LoVo (cell line): ENCODE data around the gene EPN1.
A peak's percentile ranks its signal among the peaks of the same experiment; 100 is the strongest.

Source experiments
- DNase-seq: peaks from one replicate; pipeline ENCODE4 v3.0.0-alpha.2; 2016; ENCODE audit warnings: low spot score

Gene EPN1

GRCh38 chr19:55646889-55647731 lies 27.9 kb upstream of the EPN1 start:
- no peak for DNase-seq

- DNase-seq = peak; percentile 58
These were observed 27.1 kb upstream of the EPN1 start, which contains the start of gene CCDC106 for GRCh38 chr19:55647732-55648584. CCDC106 (plus strand) TSS chr19:55648212; CDS start chr19:55649047, 835 bp downstream.

GRCh38 chr19:55648585-55649267 lies 26.3 kb upstream of the EPN1 start:
- no peak for DNase-seq

DNA sequence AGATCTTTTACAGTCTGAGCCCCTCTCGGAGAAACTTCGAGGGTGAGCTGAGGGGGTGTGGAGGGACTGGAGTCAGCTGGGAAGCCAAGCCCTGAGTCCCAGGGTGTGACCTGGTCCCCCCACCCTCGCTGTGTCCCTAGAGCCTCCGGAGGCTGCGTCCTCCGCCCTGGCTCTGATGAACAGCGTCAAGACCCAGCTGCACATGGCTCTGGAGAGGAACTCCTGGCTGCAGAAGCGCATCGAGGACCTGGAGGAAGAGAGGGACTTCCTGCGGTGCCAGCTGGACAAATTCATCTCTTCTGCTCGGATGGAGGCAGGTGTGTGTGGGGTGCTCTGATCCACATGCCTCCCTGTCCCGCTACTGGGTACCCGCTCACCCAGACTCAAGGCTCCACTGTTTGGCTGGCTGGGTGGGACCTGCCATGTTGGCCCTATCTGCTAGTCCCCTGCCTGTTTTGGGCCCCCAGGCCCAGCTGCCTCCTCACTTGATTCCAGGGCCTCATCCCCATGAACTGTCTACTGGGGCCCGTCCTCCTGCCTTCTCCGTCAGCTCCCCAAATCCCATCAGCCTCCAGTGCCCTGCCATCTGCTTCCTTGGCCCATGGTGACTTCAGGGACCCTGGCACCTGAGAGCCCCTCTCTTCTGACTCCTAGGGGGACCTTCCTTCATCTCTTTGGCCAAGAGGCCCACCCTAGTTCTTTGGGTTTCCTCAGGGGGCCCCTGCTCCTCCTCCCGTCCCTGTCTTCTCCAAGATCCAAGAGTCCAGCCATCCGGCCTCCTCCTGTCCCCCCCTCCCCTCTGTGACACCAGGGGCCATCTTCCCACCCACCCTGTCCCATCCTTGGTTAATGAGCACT lies 25.5 kb upstream of the EPN1 start:
- no peak for DNase-seq

GRCh38 chr19:55650126-55650557 lies 24.9 kb upstream of the EPN1 start:
- no peak for DNase-seq

GRCh38 chr19:55650602-55651230 lies 24.3 kb upstream of the EPN1 start:
- no peak for DNase-seq

GRCh38 chr19:55651236-55651635 lies 23.8 kb upstream of the EPN1 start:
- DNase-seq = no peak

DNA sequence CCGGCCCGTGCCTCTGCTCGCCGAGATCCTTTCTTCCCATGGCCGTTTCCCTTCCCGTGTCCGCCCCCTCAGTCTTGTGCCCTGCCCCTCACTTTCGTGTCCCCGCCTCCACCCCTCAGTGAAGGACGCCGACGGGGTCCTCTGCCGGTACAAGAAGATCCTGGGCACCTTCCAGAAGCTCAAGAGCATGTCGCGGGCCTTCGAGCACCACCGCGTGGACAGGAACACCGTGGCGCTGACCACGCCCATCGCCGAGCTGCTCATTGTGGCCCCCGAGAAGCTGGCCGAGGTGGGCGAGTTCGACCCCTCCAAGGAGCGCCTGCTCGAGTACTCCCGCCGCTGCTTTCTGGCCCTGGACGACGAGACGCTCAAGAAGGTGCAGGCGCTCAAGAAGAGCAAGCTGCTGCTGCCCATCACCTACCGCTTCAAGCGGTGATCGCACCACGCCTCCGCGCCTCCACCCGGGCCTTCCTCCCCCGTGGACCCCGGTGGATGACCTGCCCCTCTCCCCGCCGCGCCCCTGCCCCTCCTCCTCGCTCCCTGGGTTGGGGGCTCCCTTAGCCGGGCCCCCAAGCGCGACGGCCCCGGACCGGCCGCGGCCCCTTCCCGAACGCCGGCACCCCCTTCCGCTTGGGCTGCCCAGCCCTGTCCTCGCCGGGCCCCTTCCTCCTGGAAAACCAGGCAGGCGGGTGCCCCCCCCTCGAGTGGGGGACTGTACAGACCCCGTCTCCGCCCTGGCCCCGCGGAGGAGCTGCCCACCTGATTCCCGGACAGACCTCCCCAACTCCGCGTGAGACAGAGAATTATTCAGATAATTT lies 22.5 kb upstream of the EPN1 start:
- no peak for DNase-seq

GRCh38 chr19:55653651-55654322 lies 21.2 kb upstream of the EPN1 start:
- peak; percentile 99 for DNase-seq

DNA sequence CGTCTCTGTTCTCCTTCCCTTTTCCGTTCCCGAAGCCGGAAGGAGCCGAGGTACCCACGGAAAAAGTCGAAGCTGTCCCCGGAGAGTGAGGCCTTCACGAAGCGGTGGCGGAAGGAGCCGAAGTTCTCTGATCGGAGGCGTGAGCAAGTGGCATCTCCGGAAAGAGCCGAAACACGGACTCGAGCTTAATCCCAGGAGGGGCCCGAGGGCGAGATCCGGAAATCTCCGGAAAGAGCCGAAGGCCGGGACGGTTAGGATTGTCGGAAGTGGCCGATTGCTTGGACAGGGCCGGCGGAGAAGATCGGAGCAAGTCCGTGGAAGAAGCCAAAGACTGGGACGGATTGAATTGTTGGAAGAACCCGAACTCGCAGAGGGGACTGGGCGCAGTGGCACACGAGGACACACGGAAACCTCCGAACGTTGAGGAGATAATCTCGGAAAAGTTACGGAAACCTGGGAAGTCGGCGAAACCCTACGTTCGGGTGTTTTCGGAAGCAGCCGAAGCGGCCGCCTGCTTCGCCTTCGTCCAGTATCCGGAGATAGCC lies 20.6 kb upstream of the EPN1 start:
- peak; percentile 99 for DNase-seq

DNA sequence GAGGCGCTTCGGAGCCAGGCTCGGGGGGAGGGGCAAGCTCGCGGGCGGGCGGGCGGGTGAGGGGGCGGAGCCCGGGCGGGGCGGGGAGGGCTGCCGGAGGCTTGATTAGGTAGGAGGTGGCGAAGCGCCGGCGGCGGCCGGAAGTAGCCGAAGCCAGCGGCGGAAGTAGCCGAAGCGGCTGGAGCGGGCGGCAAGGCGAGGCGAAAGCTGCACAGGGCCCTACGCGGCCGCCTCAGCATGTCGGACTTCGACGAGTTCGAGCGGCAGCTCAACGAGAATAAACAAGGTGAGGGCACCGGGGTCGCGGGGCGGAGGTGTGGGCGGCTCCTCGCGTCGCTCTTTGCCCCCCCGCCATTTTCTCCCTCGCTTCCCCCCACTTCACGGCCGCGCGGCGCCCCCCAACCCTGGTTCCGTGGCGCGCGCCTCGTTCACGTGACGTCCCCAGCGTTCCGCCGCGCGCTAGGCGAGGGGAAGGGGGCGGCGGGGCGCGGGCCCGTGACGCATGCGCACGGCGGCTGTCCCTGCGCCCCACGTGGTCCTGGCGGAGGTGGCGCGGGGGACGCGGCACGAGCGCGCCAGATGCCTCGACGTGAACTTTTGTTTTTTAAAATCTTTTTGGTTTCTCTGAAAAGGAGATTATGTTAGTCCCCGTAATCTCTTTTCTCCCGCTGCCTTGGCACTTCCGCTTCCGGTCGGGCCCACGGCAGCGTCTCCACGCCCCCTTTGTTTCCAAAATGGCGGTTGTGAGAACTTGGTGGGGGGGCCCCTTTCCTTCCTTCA lies 20.0 kb upstream of the EPN1 start, which contains the start of gene U2AF2:
TSS of gene U2AF2 (plus strand) at position 168 of the 780 bp plus-strand sequence. CDS start at position 238, 70 bp downstream.
- DNase-seq = peak; percentile 76

DNA sequence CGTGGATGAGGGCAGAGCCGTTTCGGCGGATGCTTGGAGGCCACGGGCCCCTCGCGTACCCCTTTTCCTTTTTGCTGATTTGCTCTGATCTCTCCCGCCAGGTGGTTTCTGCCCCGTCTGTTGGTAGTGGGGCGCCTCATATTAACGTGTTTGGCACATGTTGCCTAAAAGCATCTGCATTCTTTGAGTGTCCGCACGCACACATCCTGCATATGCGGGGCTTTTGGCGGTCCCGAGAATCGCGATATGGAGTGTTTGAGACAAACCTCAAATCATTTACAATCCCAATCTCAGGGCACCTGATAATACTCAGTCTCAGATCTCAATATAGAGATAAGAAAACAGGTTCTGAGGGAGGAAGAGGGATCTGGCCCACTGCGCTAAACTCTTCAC lies 19.4 kb upstream of the EPN1 start:
- no peak for DNase-seq

- DNase-seq = no peak
These were observed 18.5 kb upstream of the EPN1 start for GRCh38 chr19:55656552-55656951.

DNA sequence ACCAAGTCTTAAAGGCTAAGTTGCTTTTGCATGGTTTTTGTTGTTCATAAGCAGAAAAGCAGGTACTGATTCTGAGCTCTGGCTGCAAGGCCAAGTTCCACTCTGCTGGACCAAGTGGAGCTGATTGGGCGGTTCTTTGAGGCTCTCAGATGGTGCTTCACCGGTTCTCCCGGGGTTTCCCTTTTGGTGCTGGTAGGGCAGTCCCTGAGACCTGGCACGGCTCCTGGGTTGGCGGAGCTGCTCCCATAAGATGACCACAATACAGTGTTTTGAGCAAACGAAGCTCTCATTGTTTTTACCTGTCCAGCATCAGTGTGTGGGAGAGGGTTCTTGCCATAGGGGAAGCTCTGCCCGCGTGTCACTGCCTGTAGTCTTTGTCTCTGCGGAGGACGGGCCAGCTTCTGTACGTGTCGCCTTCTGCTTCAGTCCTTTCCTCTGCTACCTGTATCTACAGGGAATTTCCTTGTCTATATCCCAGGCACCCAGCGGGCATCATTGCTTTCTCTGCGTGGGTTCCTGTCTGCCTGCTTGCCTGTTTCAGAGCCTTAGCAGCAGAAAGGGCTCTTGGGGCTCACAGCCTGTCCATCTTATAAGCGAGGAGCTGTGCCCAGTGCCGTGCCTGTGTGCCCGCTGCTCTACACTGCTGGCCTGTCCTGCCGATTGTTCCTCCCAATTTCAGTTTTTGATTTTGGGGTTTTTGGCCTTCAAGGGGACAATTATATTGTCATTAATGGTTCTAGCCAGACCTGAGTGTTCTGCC lies 17.9 kb upstream of the EPN1 start:
- DNase-seq = no peak

GRCh38 chr19:55658846-55659459 lies 16.1 kb upstream of the EPN1 start:
- no peak for DNase-seq

DNA sequence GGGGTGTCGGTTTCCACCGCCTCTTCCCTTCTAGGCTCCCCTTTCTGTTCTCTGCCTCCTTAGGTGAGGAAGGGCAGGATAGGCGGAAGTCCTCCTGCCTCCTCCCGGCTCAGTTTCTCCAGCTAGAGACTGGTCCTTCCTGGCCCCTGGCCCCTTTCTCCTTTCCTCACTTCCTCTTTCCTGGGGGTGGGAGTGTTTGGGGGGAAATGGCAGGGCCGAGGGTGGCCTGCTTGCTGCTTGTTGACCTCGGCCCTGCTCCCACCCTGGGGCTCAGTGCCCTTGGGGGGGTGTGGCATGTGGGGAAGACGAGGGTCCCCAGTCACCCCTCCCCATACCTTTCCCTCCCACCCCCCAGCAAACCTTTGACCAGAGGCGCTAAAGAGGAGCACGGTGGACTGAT lies 15.2 kb upstream of the EPN1 start:
- DNase-seq = no peak

DNA sequence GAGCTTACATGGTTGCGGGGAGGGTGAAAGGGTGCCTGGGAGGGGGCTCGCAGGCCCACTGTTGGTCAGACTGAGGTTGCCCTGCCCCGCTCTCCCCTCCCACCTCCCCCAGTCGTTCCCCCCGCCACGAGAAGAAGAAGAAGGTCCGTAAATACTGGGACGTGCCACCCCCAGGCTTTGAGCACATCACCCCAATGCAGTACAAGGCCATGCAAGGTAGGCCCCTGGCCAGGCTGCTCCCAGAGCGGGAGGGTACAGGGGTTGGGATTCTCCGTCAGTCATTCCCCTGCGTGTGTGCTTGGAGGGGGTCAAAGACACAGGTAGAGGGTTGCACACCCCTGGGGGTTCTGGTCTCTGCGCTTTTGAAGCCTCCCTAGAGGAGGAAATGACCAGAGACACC lies 14.6 kb upstream of the EPN1 start:
- DNase-seq = no peak
